RWPE2 (cell line): ENCODE data around the gene STT3B.

ENCODE experiments used
- ATAC-seq: fragments of 200-7000 bp; cut with Tn5 transposase; 3 replicates; pipeline ENCODE4 v1.9.1; 2021; ENCODE audit warnings: low read depth
- DNase-seq: peaks from one replicate; pipeline ENCODE4 v3.0.0-alpha.2; 2020; ENCODE audit warnings: low spot score
- H3K27ac ChIP-seq: fragments of 450-650 bp; 2 replicates; pipeline ENCODE4 v1.5.1; 2017; ENCODE audit warnings: mild to moderate bottlenecking; ENCODE audit not compliant: poor library complexity, severe bottlenecking
- H3K27me3 ChIP-seq: fragments of 250-450 bp; sonication (Bioruptor Pico); 2 replicates; pipeline ENCODE4 v1.5.1; 2021; ENCODE audit warnings: mild to moderate bottlenecking, moderate library complexity; ENCODE audit not compliant: insufficient read depth, poor library complexity, severe bottlenecking
- H3K36me3 ChIP-seq: fragments of 250-450 bp; sonication (Bioruptor Pico); 2 replicates; pipeline ENCODE4 v1.5.1; 2020; ENCODE audit warnings: low read depth, mild to moderate bottlenecking, moderate library complexity
- H3K4me1 ChIP-seq: fragments of 250-450 bp; sonication (Bioruptor Pico); 2 replicates; pipeline ENCODE4 v1.5.1; 2021; ENCODE audit warnings: mild to moderate bottlenecking, moderate library complexity; ENCODE audit not compliant: insufficient read depth, poor library complexity, severe bottlenecking
- H3K4me3 ChIP-seq: fragments of 250-450 bp; sonication (Bioruptor Pico); 2 replicates; pipeline ENCODE4 v1.5.1; 2021; ENCODE audit warnings: mild to moderate bottlenecking, moderate library complexity; ENCODE audit not compliant: severe bottlenecking
- H3K9me3 ChIP-seq: fragments of 250-450 bp; sonication (Bioruptor Pico); 2 replicates; pipeline ENCODE4 v1.5.1; 2021; ENCODE audit warnings: mild to moderate bottlenecking, moderate library complexity; ENCODE audit not compliant: severe bottlenecking
- CTCF ChIP-seq: fragments of 450-650 bp; IDR thresholded peaks from one replicate; pipeline ENCODE4 v1.5.1; 2017; ENCODE audit warnings: mild to moderate bottlenecking, moderate library complexity; ENCODE audit not compliant: poor library complexity, severe bottlenecking

Gene STT3B

DNA sequence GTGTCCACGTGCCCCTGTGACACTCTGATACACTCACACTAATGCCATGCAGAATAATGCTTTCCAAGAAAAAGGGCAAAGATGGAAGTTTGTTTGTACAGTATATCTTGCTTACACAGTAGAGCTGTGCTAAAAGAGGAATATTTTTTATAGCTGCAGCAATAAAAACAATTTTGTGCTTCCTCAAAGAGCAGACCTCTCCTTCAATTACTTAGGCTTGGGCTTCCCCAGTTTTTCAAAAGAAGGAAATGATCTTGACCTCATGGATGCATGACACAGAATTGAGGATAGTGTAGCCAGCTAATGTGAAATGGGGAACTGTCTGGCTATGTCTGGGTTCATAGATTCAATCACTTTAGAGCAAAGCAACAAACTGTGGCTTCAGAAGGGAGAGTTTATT lies 137.4 kb downstream of the STT3B start:
- no peak for TF ChIP-seq CTCF
- no peaks in the 10 kb centered on the region for H3K9me3 ChIP-seq
- ATAC-seq (no peak), DNase-seq (no peak)
- no peaks in the 10 kb centered on the region for H3K4me1 ChIP-seq
- no peak overlapping the region for H3K27ac ChIP-seq
- H3K36me3 ChIP-seq = peaks cover 88% of the 10 kb centered on the region
- H3K27me3 ChIP-seq = no peaks in the 10 kb centered on the region
- H3K4me3 ChIP-seq = no peak overlapping the region

DNA sequence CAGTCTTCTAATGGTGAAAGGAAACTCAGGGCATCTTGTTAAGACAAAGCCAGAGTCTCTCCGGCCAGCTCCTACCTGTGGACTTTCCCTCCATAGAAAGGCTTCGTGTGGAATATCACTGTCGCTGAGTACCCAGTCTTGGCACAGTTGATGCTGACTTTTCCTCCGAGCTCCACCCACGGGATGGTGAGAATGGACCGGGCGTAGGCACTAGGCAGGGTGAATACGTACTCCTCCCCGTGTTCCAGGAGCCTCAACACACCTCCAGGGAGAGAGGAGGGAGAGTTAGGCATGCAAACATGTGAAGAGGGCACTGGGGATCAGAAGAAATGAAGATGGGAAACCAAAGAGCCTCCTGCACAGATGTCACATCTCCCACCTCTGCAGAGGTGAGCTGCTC lies 138.0 kb downstream of the STT3B start:
- no peaks in the 10 kb centered on the region for H3K27me3 ChIP-seq
- DNase-seq (no peak), ATAC-seq (no peak)
- peaks cover 89% of the 10 kb centered on the region for H3K36me3 ChIP-seq
- TF ChIP-seq CTCF = no peak
- H3K4me1 ChIP-seq = no peaks in the 10 kb centered on the region
- no peak overlapping the region for H3K27ac ChIP-seq
- no peak overlapping the region for H3K4me3 ChIP-seq
- H3K9me3 ChIP-seq = no peaks in the 10 kb centered on the region

- peaks cover 82% of the 10 kb centered on the region for H3K36me3 ChIP-seq
- no peaks in the 10 kb centered on the region for H3K4me1 ChIP-seq
- H3K27me3 ChIP-seq = no peaks in the 10 kb centered on the region
- no peaks in the 10 kb centered on the region for H3K9me3 ChIP-seq
- ATAC-seq (no peak), DNase-seq (no peak)
- no peak overlapping the region for H3K4me3 ChIP-seq
- no peak overlapping the region for H3K27ac ChIP-seq
- TF ChIP-seq CTCF = no peak
These were observed 138.7 kb downstream of the STT3B start for GRCh38 chr3:31671451-31671850.

DNA sequence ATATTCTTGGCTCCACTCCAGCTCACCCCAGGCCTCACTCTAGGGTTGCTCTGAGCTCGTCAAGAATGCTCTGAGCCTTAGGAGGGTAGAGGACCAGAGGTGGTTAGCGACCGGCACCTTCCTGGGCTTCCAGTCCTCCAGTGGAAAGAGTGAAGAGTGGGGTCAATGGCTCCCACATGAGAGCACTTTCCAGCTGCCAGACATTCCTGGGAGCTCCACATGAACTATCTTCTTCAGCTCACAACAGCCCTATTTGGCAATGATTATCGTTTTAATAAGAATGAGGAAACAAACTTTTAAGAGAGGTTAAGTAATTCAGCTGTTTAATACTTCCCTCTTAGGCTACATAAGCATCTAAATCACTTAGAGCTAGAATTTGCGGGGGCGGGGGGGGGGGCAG lies 139.3 kb downstream of the STT3B start:
- Histone ChIP-seq H3K4me1 (no peaks in the 10 kb centered on the region), H3K27me3 (no peaks in the 10 kb centered on the region), H3K27ac (no peak overlapping the region), H3K36me3 (peaks cover 77% of the 10 kb centered on the region), H3K4me3 (no peak overlapping the region), H3K9me3 (no peaks in the 10 kb centered on the region)
- no peak for TF ChIP-seq CTCF
- DNase-seq (no peak), ATAC-seq (no peak)

DNA sequence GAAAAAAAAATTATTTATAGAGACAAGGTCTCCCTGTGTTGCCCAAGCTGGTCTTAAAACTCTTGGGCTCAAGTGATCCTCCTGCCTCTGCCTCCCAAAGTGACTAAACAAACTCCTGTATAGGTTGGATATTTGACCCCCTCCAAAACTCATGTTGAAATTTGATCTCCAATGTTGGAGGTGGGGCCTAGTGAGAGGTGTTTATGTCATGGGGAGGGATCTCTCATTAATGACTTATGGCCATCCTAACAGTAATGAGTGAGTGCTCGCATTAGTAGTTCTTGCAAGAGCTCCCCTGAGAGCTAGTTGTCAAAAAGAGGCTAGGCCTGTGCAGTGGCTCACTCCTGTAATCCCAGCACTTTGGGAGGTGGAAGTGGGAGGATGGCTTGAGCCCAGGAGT lies 141.2 kb downstream of the STT3B start:
- H3K4me1 ChIP-seq = no peaks in the 10 kb centered on the region
- peaks cover 58% of the 10 kb centered on the region for H3K36me3 ChIP-seq
- no peak for TF ChIP-seq CTCF
- ATAC-seq (no peak), DNase-seq (no peak)
- H3K27me3 ChIP-seq = no peaks in the 10 kb centered on the region
- H3K9me3 ChIP-seq = no peaks in the 10 kb centered on the region
- H3K27ac ChIP-seq = no peak overlapping the region
- H3K4me3 ChIP-seq = no peak overlapping the region
